ENCODE results near the gene AKAP7. TPM values are rescaled to one million over a fixed set of nuclear protein-coding genes. Genes with fewer than 3 reads are reported as not detected.

AKAP7 gene
- total and polyA plus RNA-seq, 3 donors from 2014 or later, result 16.5 to 32.4 (median 29.3) TPM

DNA sequence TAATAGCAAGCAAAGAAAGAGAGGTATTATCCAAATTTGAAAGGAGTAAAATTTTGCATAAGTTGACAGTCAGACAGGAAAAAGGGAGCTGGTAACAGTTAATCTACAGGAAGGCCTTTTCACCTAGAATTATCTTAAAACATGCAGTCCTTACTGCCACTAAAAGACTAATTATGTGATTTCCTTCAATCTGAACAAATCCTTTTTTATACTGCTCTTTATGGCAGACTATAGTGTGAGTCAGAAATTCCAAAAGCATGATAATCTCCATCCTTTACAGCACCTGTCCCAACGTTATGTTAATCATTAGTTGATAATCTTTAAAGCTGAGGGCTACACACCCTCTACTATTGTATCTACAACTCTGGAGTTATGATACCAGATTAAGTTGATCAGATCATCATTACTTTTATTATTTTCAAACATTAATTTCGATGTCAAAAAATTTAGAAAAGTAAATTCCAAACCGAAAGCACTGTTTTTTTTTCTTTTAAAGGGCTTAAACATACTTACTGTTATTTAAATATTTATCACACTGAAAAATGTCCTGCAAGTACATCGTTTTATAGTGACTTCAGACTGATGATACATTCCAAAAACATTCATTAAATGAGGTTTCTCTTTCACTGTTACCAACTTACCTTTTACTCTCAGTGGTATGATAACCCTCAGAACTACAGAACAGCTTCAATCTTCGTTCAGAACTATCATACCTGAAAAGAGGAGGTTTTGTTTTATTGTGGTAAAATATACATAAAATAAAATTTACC is 33.2 kb upstream of the AKAP7 start:
- Histone ChIP-seq H3K36me3 (ENCODE audit: low read depth, missing control alignments) (no peaks in the 10 kb centered on the region), H3K4me3 (no peak overlapping the region), H3K27me3 (no peaks in the 10 kb centered on the region), H3K4me1 (no peaks in the 10 kb centered on the region), H3K9me3 (no peaks in the 10 kb centered on the region), H3K27ac (no peak overlapping the region)
- intact Hi-C loops (cut with DNase I; ENCODE audit: low total_unique reads), result no loop called here
- WGBS, 2 donors, result 75 to 78% methylated on average over 5 of the region's 5 CpGs
- TF ChIP-seq, protein P1, sequence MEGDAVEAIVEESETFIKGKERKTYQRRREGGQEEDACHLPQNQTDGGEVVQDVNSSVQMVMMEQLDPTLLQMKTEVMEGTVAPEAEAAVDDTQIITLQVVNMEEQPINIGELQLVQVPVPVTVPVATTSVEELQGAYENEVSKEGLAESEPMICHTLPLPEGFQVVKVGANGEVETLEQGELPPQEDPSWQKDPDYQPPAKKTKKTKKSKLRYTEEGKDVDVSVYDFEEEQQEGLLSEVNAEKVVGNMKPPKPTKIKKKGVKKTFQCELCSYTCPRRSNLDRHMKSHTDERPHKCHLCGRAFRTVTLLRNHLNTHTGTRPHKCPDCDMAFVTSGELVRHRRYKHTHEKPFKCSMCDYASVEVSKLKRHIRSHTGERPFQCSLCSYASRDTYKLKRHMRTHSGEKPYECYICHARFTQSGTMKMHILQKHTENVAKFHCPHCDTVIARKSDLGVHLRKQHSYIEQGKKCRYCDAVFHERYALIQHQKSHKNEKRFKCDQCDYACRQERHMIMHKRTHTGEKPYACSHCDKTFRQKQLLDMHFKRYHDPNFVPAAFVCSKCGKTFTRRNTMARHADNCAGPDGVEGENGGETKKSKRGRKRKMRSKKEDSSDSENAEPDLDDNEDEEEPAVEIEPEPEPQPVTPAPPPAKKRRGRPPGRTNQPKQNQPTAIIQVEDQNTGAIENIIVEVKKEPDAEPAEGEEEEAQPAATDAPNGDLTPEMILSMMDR (IDR thresholded peaks at IDR 0.05), result no peak
- no peak for TF ChIP-seq POLR2A (IDR thresholded peaks at IDR 0.05)
- DNase-seq, result no peak

DNA sequence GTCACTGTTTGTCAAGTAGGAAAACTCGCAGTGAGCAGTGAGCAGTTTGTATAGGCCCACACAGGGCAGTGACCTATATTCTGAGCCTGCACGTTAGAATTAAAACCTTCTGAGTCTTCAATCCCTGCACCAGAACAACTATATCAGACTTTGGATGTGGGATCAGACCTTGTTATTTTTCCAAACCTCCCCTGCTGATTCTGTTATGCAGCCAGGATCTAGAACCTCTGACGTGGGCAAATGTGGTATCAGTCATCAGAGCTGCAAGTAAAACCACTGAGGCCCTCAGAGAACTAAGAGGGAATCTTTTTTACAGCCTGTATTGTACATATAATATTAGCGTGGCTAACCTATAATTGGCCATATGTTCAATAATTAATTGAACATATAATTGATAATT is 32.0 kb upstream of the AKAP7 start:
- no peak for DNase-seq
- no peaks in the 10 kb centered on the region for H3K36me3 ChIP-seq (ENCODE audit: low read depth, missing control alignments)
- TF ChIP-seq, protein P1 (IDR thresholded peaks at IDR 0.05), result no peak
- no peak for TF ChIP-seq POLR2A (IDR thresholded peaks at IDR 0.05)
- H3K4me1 ChIP-seq, result no peaks in the 10 kb centered on the region
- no peaks in the 10 kb centered on the region for H3K9me3 ChIP-seq
- no peaks in the 10 kb centered on the region for H3K27me3 ChIP-seq
- H3K27ac ChIP-seq, result no peak overlapping the region
- intact Hi-C loops (cut with DNase I; ENCODE audit: low total_unique reads), result no loop called here
- 87 to 89% methylated on average over 4 of the region's 4 CpGs for WGBS, 2 donors
- no peak overlapping the region for H3K4me3 ChIP-seq

DNA sequence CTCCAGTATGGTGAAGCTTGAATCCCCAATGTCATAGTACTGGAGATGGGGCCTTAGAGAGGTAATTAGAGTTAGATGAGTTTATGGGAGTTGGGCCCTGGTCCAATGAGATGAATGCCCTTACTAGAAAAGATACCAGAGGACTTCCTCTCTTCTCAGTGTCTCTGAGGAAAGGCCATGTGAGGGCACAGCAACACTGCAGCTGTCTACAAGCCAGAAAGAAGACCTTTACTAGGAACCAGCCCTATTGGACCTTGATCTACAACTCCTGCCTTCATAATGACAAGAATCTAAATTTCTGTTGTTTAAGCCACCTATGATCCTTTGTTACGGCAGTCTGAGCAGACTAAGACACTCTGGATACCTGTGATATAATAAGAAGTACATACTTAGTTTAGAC is 31.4 kb upstream of the AKAP7 start:
- no peak for TF ChIP-seq POLR2A (IDR thresholded peaks at IDR 0.05)
- TF ChIP-seq, protein P1 (IDR thresholded peaks at IDR 0.05), result no peak
- Histone ChIP-seq H3K36me3 (ENCODE audit: low read depth, missing control alignments) (no peaks in the 10 kb centered on the region), H3K27ac (no peak overlapping the region), H3K27me3 (no peaks in the 10 kb centered on the region), H3K4me1 (no peaks in the 10 kb centered on the region), H3K9me3 (no peaks in the 10 kb centered on the region), H3K4me3 (no peak overlapping the region)
- DNase-seq, result no peak
- 90 to 91% methylated on average over 1 of the region's 1 CpG for WGBS, 2 donors
- intact Hi-C loops (cut with DNase I; ENCODE audit: low total_unique reads), result no loop called here

DNA sequence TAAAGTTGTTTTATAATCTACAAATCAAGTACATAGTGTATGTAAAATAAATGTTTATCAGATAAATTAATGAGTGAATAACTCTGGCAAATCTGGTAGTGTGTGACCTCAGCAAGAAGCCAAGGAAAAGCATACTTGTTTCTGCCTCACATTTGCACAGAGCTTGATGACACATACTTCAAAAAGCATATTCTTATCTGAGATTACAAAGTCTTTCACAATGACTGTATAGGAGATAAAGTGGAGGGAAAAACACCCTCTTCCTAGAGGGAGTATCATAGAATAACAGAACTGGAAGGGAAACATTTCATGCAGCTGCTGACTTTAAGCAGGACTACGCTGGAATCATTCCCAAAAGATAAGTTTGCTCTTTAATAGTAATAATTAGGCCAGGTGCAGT is 28.1 kb upstream of the AKAP7 start:
- Histone ChIP-seq H3K4me1 (no peaks in the 10 kb centered on the region), H3K36me3 (ENCODE audit: low read depth, missing control alignments) (no peaks in the 10 kb centered on the region), H3K27ac (no peak overlapping the region), H3K9me3 (no peaks in the 10 kb centered on the region), H3K4me3 (no peak overlapping the region), H3K27me3 (no peaks in the 10 kb centered on the region)
- intact Hi-C loops (cut with DNase I; ENCODE audit: low total_unique reads), result no loop called here
- WGBS, 2 donors, result 52 to 75% methylated on average over 1 of the region's 1 CpG
- TF ChIP-seq, protein P1 (IDR thresholded peaks at IDR 0.05), result no peak
- TF ChIP-seq POLR2A (IDR thresholded peaks at IDR 0.05), result no peak
- no peak for DNase-seq

DNA sequence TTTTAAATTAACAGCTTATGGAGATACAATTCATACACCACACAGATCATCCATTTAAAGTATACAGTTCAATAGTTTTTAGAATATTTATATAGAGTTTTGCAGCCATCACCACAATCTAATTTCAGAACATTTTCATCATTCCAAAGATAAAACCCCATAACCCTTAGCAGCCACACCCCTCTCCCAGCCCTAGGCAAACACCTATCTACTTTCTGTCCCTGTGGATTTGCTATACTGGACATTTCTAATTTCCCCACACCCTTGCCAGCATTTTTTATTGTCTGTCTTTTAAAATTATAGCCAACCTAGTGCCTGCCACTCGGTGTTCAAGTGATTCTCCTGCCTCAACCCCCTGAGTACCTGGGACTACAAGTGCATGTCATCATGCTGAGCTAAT is 23.0 kb upstream of the AKAP7 start:
- TF ChIP-seq, protein P1 (IDR thresholded peaks at IDR 0.05), result no peak
- TF ChIP-seq POLR2A (IDR thresholded peaks at IDR 0.05), result no peak
- no peak for DNase-seq
- H3K9me3 ChIP-seq, result no peaks in the 10 kb centered on the region
- 87 to 88% methylated on average over 1 of the region's 1 CpG for WGBS, 2 donors
- no peaks in the 10 kb centered on the region for H3K27me3 ChIP-seq
- H3K4me3 ChIP-seq, result no peak overlapping the region
- intact Hi-C loops (cut with DNase I; ENCODE audit: low total_unique reads), result loop anchor here (10.0 kb wide), 1 partner anchor 227 kb away; no protein-coding TSS in a partner anchor
- no peaks in the 10 kb centered on the region for H3K36me3 ChIP-seq (ENCODE audit: low read depth, missing control alignments)
- no peaks in the 10 kb centered on the region for H3K4me1 ChIP-seq
- no peak overlapping the region for H3K27ac ChIP-seq

Data from testis (tissue), 3 donors.